NCI-H128 (cell line): Measurements from ENCODE around the gene SPPL3.
A peak's percentile ranks its signal among the peaks of the same experiment; 100 is the strongest.
"Not testable (repeated sequence)": the region's sequence is repeated elsewhere in the genome, so short reads cannot be mapped to it uniquely, and the experiment has no call there.

Experiments
- DNase-seq: peaks from one replicate; lab custom pipeline; 2025; ENCODE audit not compliant: unreplicated experiment; lab: John Stamatoyannopoulos, UW

SPPL3 gene

DNA sequence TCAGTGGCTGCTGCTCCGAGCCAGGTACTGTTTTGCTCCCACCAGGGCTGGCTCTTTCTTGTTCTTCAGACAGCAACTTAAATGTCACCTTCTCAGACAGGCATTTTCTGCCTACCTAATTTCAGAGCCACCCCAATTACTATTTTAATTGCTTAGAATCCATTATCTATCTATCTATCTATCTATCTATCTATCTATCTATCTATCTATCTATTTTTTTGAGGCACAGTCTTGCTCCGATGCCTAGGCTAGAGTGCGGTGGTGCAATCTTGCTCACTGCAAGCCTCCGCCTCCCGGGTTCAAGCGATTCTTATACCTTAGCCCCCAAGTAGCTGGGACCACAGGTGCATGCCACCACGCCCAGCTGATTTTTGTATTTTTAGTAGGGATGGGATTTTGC is 58.5 kb downstream of the SPPL3 start:
- no peak for DNase-seq

DNA sequence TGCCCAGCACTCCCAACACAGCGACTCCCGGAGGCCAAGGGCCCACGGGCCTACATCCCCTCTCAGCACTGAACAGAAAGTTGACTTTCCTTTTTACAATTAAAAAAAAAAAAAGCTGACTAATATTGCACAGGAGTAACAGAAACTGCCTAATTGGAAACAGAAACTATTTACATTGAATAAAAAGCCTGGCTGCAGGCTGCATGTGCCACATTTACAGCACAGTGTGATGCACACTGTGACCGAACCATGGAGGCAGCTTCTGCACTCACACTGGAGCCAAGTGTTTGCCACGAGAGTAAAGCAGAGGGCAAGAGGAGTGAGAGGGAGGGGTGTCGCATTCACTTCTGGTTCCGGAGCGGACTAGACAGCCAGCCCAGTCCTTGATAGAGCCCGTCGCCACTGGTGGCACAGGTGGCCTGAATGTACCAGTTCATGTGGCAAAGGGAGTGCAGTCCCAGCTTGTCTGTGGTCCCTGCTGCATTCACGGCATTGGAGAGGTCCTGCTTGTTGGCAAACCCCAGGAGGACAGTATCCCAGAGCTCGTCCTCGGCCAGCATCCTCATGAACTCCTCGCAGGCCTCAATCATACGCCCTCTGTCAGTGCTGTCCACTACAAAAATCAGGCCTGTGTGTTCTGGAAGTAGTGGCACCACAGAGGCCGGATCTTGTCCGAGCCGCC is 59.2 kb downstream of the SPPL3 start:
- no peak for DNase-seq

DNA sequence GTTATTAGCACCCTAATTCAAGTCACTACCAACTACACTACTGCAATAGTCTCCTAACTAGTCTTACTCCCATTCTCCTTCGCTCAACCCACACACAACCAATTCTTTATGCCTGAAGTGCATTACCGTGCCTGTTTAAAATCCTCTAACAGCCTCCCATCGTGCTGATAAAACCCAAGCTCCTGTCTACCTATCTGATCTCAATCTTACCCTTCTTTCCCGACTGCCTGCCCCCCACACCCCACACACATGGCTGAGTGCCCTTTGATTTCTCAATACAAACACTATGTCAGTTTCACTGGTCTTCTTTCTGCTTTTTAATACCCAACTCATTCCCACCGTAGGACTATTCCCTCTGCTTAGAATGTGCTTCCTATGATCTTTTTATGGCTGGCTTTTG is 59.9 kb downstream of the SPPL3 start:
- DNase-seq, result no peak

DNA sequence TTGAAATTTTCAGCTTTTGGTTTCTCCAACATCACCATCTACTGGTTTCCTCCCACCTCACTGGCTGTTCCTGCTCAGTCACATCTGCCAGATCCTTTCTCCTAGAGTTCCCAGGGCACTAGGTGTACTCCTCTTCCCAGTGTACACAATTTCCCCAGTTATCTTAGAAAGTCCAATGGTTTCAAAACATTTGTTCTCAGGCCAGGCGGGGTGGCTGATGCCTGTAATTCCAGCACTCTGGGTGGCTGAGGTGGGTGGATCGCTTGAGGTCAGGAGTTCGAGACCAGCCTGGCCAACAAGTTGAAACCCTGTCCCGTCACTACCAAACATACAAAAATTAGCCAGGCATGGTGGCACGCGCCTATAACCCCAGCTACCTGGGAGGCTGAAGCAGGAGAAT is 60.7 kb downstream of the SPPL3 start:
- DNase-seq, result no peak

DNA sequence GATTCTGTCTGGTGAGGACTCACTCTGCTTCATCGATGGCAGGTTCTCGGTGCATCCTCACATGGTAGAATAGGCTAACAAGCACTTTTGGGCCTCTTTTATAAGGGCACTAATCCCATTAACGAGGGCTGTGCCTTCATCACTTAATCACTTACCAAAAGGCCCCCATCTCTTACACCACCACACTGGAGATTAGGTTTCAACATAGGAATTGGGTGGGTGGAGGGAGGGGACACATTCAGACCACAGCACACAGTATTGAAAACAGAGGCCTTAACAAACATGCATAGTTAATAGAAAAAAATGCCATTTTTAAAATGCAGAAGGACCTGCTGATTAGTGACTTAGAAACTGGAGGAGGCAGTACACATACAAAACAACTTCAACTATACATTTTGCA is 61.6 kb downstream of the SPPL3 start:
- DNase-seq, result no peak

DNA sequence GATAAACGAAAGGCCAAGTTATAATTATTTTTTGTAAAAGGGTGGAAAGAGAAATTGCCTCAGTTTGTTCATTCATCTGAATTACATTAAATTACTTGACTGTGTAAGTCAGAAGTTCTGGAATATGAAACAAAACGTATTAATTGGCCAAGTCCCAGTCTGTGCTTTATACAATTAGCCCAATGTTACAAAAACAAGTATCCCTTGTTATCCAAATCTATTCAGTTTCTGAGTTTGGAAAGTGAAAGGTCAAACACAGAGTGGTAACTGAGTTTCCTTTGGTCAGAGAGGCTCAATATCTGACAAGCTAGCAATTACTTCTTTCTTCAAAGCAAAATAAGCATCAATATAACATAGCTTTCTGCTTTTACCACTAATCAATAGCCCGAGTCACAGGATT is 62.6 kb downstream of the SPPL3 start:
- DNase-seq, result no peak

DNA sequence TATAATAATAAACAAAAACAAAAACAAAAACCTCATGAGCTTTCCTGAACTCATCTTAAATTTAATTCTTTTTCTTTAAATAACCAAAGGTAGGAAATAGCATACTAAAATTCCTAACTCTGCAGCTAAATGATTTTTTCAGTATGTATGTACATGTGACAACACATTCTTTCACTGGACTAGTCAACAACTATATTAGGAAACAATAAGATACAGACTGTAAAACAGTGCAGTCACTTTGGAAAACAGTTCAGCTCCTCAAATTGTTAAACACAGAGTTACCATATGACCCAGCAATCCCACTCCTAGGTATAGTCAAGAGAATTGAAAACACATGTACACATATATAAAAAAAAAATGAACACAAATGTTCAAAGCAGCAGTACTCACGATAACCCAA is 64.7 kb downstream of the SPPL3 start:
- no peak for DNase-seq

DNA sequence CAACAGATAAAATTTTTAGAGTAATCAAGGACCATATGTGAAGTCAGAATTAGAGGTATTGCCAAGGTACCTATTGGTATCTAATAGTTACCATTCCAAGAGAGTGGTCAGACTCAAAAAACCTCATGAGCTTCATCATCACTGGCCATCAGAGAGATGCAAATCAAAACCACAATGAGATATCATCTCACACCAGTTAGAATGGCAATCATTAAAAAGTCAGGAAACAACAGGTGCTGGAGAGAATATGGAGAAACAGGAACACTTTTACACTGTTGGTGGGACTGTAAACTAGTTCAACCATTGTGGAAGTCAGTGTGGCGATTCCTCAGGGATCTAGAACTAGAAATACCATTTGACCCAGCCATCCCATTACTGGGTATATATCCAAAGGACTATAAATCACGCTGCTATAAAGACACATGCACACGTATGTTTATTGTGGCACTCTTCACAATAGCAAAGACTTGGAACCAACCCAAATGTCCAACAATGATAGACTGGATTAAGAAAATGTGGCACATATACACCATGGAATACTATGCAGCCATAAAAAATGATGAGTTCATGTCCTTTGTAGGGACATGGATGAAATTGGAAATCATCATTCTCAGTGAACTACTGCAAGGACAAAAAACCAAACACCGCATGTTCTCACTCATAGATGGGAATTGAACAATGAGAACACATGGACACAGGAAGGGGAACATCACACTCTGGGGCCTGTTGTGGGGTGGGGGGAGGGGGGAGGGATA is 65.4 kb downstream of the SPPL3 start:
- not testable (repeated sequence) for DNase-seq

DNA sequence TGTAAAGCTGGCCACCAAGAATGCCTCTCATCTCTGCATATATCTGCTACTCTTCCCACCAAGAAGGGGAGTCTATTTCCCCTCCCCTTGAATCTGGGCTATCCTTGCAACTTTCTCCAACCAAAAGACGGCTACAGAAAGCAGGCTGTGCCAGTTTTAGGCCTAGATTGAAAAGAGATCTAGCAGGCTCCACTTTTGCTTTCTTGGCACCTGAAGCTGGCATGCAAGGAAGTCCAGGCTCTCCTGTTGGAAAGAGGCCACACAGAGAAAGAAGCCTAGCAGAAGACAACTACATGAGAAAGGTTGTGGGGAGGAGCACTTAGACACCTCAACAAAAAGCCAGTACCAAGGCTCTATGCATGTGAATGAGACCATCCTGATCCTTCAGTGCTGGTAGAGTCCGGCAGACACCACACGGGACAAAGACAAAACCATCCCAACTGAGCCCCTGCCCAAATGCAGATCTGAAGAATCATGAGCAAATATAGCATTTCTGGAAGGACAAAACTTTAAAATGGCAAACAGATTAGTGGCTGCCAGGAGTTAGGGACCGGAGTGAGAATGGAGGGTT is 68.0 kb downstream of the SPPL3 start:
- no peak for DNase-seq

DNA sequence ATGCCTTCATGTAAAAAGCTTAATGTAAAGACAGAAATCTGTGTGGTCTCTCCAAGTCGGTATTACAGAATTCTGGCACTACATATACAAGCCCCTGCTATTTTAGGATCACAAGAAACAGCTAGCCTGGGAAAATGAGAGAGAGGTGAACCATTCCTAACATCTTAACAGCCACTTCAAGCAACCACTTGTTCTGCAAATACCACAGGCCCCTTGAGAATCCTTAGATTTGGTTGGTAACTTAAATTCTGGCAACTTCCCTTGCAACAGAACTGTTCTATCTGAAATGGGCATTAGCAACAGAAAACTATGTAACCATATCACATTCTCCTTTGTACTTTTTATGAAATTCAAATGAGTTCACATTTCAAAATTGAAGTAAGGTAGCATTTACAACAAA is 68.5 kb downstream of the SPPL3 start:
- DNase-seq, result no peak

DNA sequence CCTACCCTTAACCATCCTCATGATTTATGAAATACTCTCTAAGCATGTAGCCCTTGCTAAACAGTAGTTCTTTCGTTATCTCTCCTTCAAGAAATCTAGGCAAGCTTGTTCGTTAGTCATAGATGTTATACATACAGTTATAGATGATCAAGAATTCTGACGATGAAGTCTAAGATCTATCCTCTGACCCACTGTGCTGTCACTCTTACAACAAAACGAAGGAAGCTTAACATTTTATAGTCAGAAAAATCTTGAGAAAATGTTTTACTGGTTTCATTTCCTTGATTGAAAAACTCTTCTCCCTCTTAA is 68.9 kb downstream of the SPPL3 start:
- DNase-seq, result no peak

DNA sequence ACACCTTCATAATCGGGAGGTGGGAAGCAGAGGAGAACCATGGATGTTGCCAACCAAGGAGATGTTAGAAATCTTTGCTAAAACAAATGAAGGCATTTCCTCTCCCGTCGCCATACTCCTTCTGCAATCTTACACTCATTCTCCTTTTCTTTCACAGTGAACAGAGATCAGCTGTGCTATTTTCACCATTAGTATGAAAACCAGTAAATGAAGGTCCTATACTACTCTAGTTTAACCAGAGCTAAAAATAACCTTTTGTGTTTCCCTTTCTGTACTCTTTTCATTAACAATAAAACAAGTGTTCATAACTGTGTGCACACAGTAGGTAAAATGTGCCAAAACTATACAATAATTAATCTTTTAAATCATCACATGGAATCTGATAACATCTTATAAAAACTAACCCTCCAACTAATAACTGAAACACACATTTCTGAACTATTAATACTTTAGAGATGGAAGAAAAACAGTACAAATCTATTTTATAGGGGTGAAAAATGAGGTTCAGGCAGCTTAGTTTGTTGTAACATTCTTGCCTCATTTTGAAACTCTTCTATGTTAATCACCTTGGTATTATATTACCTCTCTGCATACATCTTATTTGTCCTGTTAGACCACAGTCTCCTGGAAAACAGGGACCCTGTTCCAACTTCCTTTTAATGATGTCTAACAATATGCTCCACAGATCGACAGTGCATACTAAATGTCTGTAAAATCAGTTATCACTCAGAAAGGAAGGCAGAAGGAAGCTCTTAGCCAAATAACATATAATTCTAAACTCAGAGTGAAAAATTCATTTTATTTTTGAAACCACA is 69.5 kb downstream of the SPPL3 start:
- no peak for DNase-seq

DNA sequence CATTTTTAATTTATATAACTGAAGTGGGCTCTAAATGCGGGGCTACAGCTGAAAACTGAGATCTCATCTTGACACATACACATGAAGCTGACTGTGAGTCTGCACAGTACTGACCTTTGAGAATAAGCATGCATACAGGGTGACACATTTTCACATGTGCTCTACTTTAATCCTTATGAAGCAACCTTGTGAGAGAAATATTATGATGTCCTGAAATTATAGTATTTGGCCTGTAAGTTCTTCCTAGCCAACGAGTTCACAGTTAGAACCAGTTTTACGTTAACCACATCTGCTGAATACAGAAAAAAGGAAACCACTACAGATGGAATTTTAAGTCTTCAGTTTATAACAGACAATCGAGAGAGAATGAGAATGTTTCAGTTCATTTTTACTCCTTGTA is 70.3 kb downstream of the SPPL3 start:
- no peak for DNase-seq

DNA sequence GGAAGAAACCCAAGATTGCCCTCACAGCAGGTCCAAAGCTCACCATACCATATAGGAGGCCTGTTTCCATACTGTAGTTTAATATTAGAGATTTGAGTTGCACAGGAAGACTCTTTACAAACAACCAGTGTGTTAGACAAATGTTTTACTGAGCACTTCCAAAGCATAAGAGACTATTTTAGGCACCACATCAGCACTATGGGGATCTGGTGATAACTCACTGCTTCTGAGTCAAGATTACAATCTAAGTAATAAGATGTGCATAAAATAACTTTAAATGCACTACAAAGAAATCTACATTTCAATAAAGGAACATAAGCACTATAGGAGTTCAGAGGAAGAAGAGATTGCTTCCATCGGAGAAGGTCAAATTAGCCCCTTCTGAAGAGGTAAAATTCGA is 71.4 kb downstream of the SPPL3 start:
- DNase-seq, result no peak

DNA sequence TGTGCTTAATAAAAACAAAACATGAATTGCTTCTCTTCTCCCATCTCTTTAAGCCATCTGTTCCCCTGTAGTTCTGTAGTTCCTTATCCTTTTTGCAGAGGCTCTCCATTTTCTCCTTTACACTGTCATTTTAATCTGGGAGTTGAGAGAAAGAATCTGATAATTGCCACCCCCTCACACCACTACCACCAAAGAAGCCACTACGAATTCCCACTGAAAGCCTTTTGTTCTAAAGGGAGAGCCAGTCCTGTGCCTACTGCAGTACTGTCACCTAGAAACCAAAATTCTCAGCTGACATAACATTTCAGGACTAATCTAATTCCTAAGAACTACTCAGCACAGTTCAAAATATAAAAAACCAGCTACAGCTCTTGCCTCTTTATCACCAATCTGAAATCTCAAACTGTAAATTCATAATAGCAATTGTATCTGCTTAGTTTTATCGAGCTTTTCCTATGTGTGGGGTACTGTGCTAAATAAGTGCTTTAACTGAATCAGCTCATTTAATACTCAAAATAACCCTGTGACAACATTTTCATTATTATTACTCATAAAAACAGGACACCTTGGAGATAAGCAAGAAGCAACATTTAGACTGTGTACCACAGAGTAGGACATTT is 72.4 kb downstream of the SPPL3 start:
- DNase-seq, result no peak

DNA sequence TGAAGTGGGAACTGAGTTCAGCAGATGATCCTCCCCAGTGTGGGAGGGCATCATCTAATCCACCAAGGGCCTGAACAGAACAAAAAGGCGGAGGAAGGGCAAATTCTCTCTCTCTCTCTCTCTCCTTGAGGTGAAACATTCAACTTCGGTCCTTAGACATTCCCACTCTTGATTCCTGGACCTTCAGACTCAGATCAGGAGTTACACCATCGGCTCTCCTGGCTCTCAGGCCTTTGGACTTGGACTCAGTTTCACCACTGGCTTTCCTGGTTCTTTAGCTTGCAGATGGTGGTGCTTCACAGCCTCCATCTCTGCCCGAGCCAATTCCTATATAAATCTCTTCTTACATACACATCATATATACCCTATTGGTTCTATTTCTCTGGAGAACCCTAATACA is 73.2 kb downstream of the SPPL3 start:
- no peak for DNase-seq

DNA sequence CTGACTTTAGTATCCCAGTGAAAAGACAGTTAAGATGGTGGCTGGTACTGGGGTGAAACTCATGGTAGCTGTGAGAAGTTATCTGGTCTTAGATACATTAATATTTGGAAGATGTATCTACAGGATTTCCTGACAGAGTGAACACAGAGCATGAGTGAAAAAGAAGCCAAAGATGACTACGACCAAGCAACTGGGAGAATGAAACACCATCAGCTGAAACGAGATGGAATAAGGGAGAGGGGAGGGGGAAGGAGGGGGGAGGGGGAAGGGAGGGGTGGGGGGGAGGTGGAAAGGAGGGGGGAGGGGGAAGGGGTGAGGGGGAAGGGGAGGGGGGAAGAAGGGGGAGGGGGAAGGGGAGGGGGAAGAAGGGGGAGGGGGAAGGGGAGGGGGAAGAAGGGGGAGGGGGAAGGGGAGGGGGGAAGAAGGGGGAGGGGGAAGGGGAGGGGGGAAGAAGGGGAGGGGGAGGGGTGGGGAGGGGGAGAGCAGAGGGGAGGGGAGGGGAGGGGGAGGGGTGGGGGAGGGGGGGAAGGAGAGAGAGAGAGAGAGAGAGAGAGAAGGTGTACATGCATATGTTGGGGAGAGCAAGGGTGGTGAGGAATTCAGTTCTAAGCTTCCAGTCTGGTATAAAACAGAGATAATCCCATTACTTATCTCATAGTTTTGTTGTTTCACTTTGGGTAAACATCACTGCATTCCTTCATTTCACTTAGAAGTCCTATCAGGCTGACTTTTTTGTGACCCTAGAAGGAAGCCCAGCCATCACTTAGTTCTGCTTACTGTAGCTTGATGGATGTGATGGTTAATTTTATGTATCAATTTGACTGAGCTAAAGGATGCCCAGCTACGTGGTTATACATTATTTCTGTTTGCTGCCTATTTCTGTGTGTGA is 73.9 kb downstream of the SPPL3 start:
- no peak for DNase-seq

DNA sequence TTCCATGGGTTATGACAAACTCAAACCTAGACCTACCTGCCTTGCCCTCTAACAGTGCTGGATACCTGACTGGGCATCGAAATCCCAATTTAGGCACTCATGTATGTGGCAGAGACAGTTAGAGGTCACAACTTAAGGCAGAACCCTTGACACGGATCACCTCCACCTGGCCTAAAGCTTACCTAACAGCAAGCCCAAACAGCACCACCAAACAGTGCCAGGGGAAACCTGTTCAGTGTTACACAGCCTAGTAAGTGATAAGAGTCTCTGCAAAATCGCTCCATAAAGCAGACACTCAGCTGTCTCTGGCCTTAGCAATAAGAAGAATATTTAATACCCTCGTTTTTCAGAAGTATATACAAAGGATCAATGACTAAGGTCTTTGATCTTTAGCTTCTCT is 77.8 kb downstream of the SPPL3 start:
- no peak for DNase-seq

DNA sequence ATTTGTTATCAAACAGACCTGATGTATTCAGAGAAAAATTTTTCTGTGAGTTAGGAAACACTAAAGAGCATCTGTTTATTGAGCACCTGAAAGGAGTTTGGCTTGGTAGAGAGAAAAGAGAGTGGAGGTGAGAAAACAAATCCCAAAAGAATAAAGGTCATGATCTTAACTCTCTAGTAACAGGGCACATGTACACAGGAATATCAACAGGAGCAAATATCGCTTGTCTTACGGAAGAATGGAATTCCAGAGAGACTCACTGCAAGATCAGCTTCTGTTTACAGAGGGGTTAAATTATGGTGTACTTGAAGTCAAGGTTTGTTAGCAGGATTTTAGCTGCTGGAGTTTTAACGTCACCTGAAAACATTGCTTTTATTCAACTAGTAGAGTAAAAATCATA is 78.8 kb downstream of the SPPL3 start:
- DNase-seq, result no peak

DNA sequence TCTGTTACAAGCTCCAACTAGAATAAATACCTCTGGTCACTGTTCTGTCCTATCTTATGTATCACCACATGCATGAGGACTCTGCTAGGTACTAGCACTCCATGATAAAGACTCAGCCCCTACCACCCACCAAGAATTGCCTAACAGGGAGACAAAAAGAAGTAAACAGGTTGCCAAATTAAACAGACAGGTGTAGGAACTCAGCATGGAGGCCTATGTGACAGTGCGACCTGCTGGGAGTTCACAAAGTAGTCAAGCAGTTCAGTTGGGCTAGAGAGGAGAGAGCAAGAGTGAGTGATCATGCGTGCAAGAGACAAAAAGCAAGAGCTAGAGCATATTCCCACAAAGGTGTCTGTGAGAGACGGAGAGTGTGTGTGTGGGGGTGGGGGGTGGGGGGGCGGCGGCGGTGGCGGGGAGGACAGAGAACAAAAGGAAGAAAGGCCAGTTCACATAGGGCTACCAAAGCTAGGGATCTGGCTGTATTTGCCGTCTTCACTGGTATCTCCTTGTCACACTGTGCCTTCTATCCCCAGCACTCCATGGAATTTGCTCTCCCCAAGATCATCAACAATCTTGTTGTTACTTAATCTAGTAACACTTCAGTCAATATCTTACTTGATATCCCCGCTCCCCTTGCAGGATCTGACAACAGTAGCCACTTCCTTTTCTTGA is 81.2 kb downstream of the SPPL3 start:
- peak; percentile 42 for DNase-seq
